Esophagus muscularis mucosa (tissue), 3 donors: Measurements from ENCODE around the gene MPV17.

ENCODE experiments used
- POLR2A ChIP-seq: fragments of 450-650 bp; IDR thresholded peaks from one replicate; pipeline ENCODE4 v1.6.1; 2017; ENCODE audit warnings: antibody characterized with exemption, moderate library complexity, mild to moderate bottlenecking, low read depth
- TF ChIP-seq, protein P1 (sequence below), 3 experiments: fragments of 200-600 bp in 2 of 3; fragments of 450-650 bp in 1 of 3; sonication (generic) in 2 of 3; IDR thresholded peaks; one replicate each; pipeline ENCODE4 v1.5.1; 2017 to 2019; ENCODE audit warnings: antibody characterized with exemption in 3 of 3, mild to moderate bottlenecking in 2 of 3, moderate library complexity in 1 of 3

DNA sequence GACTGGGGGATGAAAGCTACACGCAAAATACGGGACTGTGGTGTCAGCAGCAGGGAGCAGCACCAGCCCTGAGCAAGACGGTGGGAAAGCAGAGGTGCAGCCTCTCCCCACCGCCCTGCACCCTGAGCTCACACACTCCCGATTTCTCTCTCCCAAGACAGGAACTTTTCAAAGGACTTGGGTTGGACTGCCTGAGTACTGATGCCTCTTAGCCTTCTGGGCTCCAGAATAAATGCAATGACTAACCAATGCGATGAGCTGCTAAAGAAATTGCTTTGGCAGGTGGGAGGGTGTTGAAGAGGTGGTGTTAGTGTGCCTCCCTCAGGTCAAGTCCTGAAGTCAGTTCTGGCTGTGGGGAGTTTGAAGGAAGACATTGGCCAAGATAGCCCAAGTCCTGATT is 31.0 kb downstream of the MPV17 start:
- TF ChIP-seq, protein P1, sequence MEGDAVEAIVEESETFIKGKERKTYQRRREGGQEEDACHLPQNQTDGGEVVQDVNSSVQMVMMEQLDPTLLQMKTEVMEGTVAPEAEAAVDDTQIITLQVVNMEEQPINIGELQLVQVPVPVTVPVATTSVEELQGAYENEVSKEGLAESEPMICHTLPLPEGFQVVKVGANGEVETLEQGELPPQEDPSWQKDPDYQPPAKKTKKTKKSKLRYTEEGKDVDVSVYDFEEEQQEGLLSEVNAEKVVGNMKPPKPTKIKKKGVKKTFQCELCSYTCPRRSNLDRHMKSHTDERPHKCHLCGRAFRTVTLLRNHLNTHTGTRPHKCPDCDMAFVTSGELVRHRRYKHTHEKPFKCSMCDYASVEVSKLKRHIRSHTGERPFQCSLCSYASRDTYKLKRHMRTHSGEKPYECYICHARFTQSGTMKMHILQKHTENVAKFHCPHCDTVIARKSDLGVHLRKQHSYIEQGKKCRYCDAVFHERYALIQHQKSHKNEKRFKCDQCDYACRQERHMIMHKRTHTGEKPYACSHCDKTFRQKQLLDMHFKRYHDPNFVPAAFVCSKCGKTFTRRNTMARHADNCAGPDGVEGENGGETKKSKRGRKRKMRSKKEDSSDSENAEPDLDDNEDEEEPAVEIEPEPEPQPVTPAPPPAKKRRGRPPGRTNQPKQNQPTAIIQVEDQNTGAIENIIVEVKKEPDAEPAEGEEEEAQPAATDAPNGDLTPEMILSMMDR (IDR thresholded peaks at IDR 0.05): no peak
- TF ChIP-seq POLR2A: no peak
